ENCODE results near the gene MRPS7. TPM values are rescaled to one million over a fixed set of nuclear protein-coding genes. Genes with fewer than 3 reads are reported as not detected.

The MRPS7 gene
- total and polyA plus RNA-seq, 9 of the 15 experiments (the other 6 are each of a cell fraction or from before 2014, with no cell fraction given): 107 to 244 (median 132) TPM

GRCh38 chr17:75240394-75241142, 21.1 kb upstream of the MRPS7 start (continued):
- TF ChIP-seq BRCA1 (IDR thresholded peaks at IDR 0.05): no peak
- TF ChIP-seq BRCA1 (CRISPR knock-in tag; IDR thresholded peaks at IDR 0.05): no peak
- TF ChIP-seq PREB (CRISPR knock-in tag; IDR thresholded peaks at IDR 0.05): 0 out of 2 replicates have a peak, but pooled peaks have one; percentile 16
- no peak for TF ChIP-seq CSDE1 (IDR thresholded peaks at IDR 0.05)
- TF ChIP-seq TFAM (CRISPR knock-in tag; conservative IDR thresholded peaks at IDR 0.05): no peak

- WGBS (ENCODE audit: insufficient coverage, low coverage, missing lambda C conversion rate): 93% methylated on average over 7 of the region's 7 CpGs
- no peak for DNase-seq (ENCODE audit: extremely low read depth in 1 of 4, low spot score in 3 of 4)
- BruUV-seq (replicated peaks): no TSS peak
- Histone ChIP-seq H3K79me2 (ENCODE audit: control insufficient read depth, insufficient read depth, low read length) (no peaks in the 10 kb centered on the region), H3K27me3 (ENCODE audit: control insufficient read depth in 2 of 2, insufficient read depth in 2 of 2, low read length in 2 of 2) (no peaks in the 10 kb centered on the region), H3K4me3 (no peak overlapping the region), H3K9me1 (ENCODE audit: control insufficient read depth, insufficient read depth, low read length) (no peaks in the 10 kb centered on the region), H3K9me3 (replicated peaks; ENCODE audit: control insufficient read depth, insufficient read depth, low read depth, low read length) (no peaks in the 10 kb centered on the region), H3K4me2 (ENCODE audit: insufficient read depth, low read length) (no peak overlapping the region), H3K9ac (ENCODE audit: insufficient read depth in 1 of 2, low read depth in 2 of 2, low read length in 2 of 2) (peak overlapping the region; percentile 16 to 38; a peak in 2 of 4 replicates), H3K4me1 (replicated peaks in 1 of 2; ENCODE audit: control insufficient read depth in 2 of 2, insufficient read depth in 2 of 2, low read length in 2 of 2) (peaks cover 19 to 42% of the 10 kb centered on the region in 2 experiments), H4K20me1 (replicated peaks; ENCODE audit: control insufficient read depth, insufficient read depth, low read length) (peaks cover 27% of the 10 kb centered on the region), H3K27ac (ENCODE audit: extremely low read depth, low read depth, low read length) (peak overlapping the region; percentile 23; the same call in 2 of the 3 replicates), H2AFZ (ENCODE audit: low read depth, low read length) (no peak overlapping the region), H3K36me3 (ENCODE audit: control insufficient read depth, insufficient read depth, low read length) (peaks cover 98% of the 10 kb centered on the region)
- POLR2A ChIA-PET: interaction anchor here (0.7 to 3.1 kb wide), 18 partner anchors 11 to 513 kb away, joined by 3 to 38 read pairs (median 6); partner anchors contain the start of genes GGA3, MIF4GD, MRPS7 and NUP85
- ATAC-seq: no peak
- intact Hi-C loops (cut with micrococcal nuclease): loop anchor here (2.0 kb wide), 1 partner anchor 20 kb away; the partner anchor contains the start of genes GGA3 and MRPS7
- no peak for FAIRE-seq
- CTCF ChIA-PET (ENCODE audit: low intra/inter-chr PET ratio): interaction anchor here (1.0 to 3.1 kb wide), 4 partner anchors 20 to 507 kb away, joined by 3 to 20 read pairs (median 8); partner anchors contain the start of genes GGA3, MIF4GD and MRPS7
- in situ Hi-C loops (cut with MboI): no loop called here
- TF ChIP-seq ZNF609 (CRISPR knock-in tag; IDR thresholded peaks at IDR 0.05; ENCODE audit: borderline replicate concordance): no peak
- TF ChIP-seq KDM2B (CRISPR knock-in tag; IDR thresholded peaks at IDR 0.05): no peak
- TF ChIP-seq PCBP1 (IDR thresholded peaks at IDR 0.05; ENCODE audit: low read depth, low read length, poor library complexity, severe bottlenecking): no peak
- TF ChIP-seq TBL1XR1 (IDR thresholded peaks at IDR 0.05; ENCODE audit: low read length in 2 of 2): no peak
- TF ChIP-seq MLX (CRISPR knock-in tag; conservative IDR thresholded peaks at IDR 0.05): no peak
- TF ChIP-seq KHSRP (IDR thresholded peaks at IDR 0.05): no peak
- no peak for TF ChIP-seq ZFP1 (CRISPR knock-in tag; IDR thresholded peaks at IDR 0.05)
- TF ChIP-seq GTF2A2 (tag; IDR thresholded peaks at IDR 0.05): no peak
- no peak for TF ChIP-seq JUN (IDR thresholded peaks at IDR 0.05; ENCODE audit: borderline replicate concordance, low read depth, low read length)
- no peak for TF ChIP-seq JUN (CRISPR knock-in tag; IDR thresholded peaks at IDR 0.05; ENCODE audit: borderline replicate concordance)
These were observed 20.6 kb upstream of the MRPS7 start for GRCh38 chr17:75241143-75241430.

Data from K562 (cell line).